Esophagus squamous epithelium (tissue), 5 donors: ENCODE measurements around the gene LRP1B. TPM values are rescaled to one million over a fixed set of nuclear protein-coding genes. Genes with fewer than 3 reads are reported as not detected.
"Not testable (repeated sequence)": the region's sequence is repeated elsewhere in the genome, so short reads cannot be mapped to it uniquely, and the experiment has no call there.

Experiments
- DNase-seq: peaks from one replicate; lab custom pipeline; 2025; lab: John Stamatoyannopoulos, UW
- H3K27ac ChIP-seq, 4 donors: fragments of 200-600 bp; sonication (generic); one replicate each; pipeline ENCODE4 v1.5.1; 2016 to 2019; ENCODE audit warnings: mild to moderate bottlenecking in 1 of 4
- H3K27me3 ChIP-seq, 4 donors: fragments of 200-600 bp; sonication (generic); 1 replicate in 3 of 4; 2 replicates in 1 of 4; pipeline versions ENCODE4 v1.5.1 to v1.6.0; 2017 to 2021; ENCODE audit warnings: antibody characterized with exemption in 1 of 4
- H3K36me3 ChIP-seq, 3 donors: fragments of 200-600 bp; sonication (generic); one replicate each; pipeline ENCODE4 v1.5.1; 2016 to 2019
- H3K4me1 ChIP-seq, 3 donors: fragments of 200-600 bp; sonication (generic); one replicate each; pipeline ENCODE4 v1.5.1; 2017 to 2019
- H3K4me3 ChIP-seq, 4 donors: fragments of 200-600 bp; sonication (generic); 1 replicate in 3 of 4; 2 replicates in 1 of 4; pipeline ENCODE4 v1.5.1; 2016 to 2019; ENCODE audit warnings: mild to moderate bottlenecking in 2 of 4, moderate library complexity in 1 of 4
- H3K9me3 ChIP-seq, 3 donors: fragments of 200-600 bp; sonication (generic); one replicate each; pipeline ENCODE4 v1.5.1; 2016 to 2019
- POLR2A ChIP-seq, 4 donors: fragments of 450-650 bp; IDR thresholded peaks; one replicate each; pipeline ENCODE4 v1.6.1; 2017; ENCODE audit warnings: antibody characterized with exemption in 4 of 4, mild to moderate bottlenecking in 4 of 4, moderate library complexity in 3 of 4
- WGBS, 2 donors: methylation state at CpG; one replicate each; pipeline ENCODE4 v1.1.5; 2018; 5-methylcytosine and 5-hydroxymethylcytosine counted together
- intact Hi-C: fragments of 100-400 bp; cut with DNase I; formaldehyde crosslinking; loops from one replicate; pipeline ENCODE4 v1.15.0; 2022
- total RNA-seq, 4 donors: library from RNA; depleted of rRNA; stranded (reverse); fragments of >200 nt; gene quantifications; one replicate each; pipeline ENCODE4 v1.1.0, GENCODE V29; 2016
- TF ChIP-seq, protein P1 (sequence below), 6 experiments: fragments of 450-650 bp in 4 of 6; fragments of 200-600 bp in 2 of 6; sonication (generic) in 2 of 6; IDR thresholded peaks; one replicate each; pipeline ENCODE4 v1.5.1; 2016 to 2019; ENCODE audit warnings: antibody characterized with exemption in 6 of 6, mild to moderate bottlenecking in 4 of 6, moderate library complexity in 4 of 6
- donor health status: DM: yes; HTN: yes; CAD: no.

The LRP1B gene
- total RNA-seq, 4 donors from 2014 or later: 0.04 to 1.1 (median 0.23) TPM

DNA sequence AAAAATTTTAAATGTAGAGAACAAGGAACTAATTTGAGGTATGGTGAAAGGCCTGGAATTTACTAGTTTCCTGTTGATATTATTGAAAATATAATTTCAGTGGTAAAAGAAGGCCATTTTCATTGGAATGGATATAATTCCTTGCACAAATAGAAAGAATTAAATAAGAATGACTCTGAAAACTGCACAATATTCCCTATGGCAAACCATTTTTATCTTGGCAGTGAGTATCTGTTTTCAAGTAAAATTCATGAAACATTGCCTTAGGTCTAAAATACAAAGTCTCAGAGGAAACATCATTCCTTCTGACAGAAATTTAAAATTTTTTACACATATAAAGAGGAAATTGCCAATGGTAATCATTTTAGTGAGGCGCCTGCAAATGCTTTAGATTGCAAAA lies 1468.3 kb downstream of the LRP1B start:
- 92 to 100% methylated on average over 1 of the region's 1 CpG for WGBS, 2 donors
- intact Hi-C loops: no loop called here
- H3K27ac ChIP-seq: no peak overlapping the region
- H3K9me3 ChIP-seq: no peaks in the 10 kb centered on the region
- no peaks in the 10 kb centered on the region for H3K27me3 ChIP-seq
- TF ChIP-seq POLR2A (IDR thresholded peaks at IDR 0.05): no peak
- TF ChIP-seq, protein P1, sequence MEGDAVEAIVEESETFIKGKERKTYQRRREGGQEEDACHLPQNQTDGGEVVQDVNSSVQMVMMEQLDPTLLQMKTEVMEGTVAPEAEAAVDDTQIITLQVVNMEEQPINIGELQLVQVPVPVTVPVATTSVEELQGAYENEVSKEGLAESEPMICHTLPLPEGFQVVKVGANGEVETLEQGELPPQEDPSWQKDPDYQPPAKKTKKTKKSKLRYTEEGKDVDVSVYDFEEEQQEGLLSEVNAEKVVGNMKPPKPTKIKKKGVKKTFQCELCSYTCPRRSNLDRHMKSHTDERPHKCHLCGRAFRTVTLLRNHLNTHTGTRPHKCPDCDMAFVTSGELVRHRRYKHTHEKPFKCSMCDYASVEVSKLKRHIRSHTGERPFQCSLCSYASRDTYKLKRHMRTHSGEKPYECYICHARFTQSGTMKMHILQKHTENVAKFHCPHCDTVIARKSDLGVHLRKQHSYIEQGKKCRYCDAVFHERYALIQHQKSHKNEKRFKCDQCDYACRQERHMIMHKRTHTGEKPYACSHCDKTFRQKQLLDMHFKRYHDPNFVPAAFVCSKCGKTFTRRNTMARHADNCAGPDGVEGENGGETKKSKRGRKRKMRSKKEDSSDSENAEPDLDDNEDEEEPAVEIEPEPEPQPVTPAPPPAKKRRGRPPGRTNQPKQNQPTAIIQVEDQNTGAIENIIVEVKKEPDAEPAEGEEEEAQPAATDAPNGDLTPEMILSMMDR (IDR thresholded peaks at IDR 0.05): no peak
- no peaks in the 10 kb centered on the region for H3K36me3 ChIP-seq
- DNase-seq: no peak
- no peaks in the 10 kb centered on the region for H3K4me1 ChIP-seq
- no peak overlapping the region for H3K4me3 ChIP-seq

DNA sequence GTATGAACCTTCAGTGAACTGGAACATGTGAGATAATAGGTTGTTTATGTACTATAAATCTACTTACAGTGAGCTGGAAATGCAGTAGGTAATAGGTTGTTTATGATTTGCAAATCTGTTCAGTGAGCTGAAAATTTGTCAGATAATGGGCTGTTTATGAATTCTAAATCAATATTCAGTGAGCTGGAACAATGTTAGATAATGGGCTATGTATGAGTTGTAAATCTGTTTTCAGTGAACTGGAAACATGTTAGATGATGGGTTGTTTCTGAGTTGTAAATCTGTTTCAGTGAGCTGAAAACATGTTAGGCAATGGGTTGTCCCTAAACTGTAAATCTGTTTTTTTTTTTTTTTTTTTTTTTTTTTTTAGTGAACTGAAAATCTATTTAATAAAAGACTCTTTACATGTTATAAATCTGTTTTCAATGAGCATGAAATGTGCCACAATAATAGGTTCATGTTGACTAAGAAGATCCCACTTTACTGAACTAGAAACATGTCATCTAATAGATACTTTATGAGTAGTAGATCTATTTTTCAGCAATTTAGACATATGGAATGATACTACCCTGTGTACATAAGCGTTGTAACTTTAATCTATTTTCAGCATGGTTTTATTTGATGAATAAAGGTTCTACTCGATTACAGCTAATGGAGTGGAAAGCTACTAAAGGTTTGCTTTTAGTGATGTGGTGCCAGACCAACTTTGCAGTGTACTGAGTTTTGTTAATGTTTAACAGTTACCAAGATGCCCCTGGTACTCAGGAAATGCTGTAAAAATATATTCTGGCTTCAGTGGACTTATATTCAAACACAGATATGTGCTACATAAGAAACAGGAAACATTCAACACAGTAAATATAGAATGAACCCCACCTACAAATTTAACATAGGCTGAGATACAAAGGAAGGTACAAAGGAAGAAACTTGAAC lies 1471.8 kb downstream of the LRP1B start:
- DNase-seq: no peak
- TF ChIP-seq, protein P1 (IDR thresholded peaks at IDR 0.05): no peak
- no peak for TF ChIP-seq POLR2A (IDR thresholded peaks at IDR 0.05)
- H3K4me1 ChIP-seq: no peaks in the 10 kb centered on the region
- no peaks in the 10 kb centered on the region for H3K36me3 ChIP-seq
- no peak overlapping the region for H3K4me3 ChIP-seq
- intact Hi-C loops: no loop called here
- no peaks in the 10 kb centered on the region for H3K27me3 ChIP-seq
- H3K27ac ChIP-seq: no peak overlapping the region
- no peaks in the 10 kb centered on the region for H3K9me3 ChIP-seq
- 46 to 55% methylated on average over 2 of the region's 2 CpGs for WGBS, 2 donors

DNA sequence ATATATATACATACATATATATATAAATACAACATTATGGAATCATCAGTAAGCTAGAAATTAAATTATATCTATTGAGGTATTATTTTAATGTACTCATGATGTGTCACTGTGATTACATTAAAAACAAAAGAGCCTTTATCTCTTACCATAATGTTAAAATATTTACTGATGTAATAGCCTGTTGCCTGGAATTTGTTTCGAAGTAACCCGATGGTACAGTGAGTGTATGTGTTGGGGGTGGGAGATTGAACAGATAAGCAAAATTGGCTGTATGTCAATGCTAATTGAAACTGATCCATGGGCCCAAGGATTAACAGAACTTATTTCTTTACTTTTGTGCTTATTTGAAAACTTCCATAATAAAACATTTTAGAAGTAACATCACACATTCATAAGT lies 1473.2 kb downstream of the LRP1B start:
- no peak for TF ChIP-seq POLR2A (IDR thresholded peaks at IDR 0.05)
- TF ChIP-seq, protein P1 (IDR thresholded peaks at IDR 0.05): no peak
- Histone ChIP-seq H3K27ac (no peak overlapping the region), H3K4me1 (no peaks in the 10 kb centered on the region), H3K36me3 (no peaks in the 10 kb centered on the region), H3K9me3 (no peaks in the 10 kb centered on the region), H3K27me3 (no peaks in the 10 kb centered on the region), H3K4me3 (no peak overlapping the region)
- DNase-seq: no peak
- intact Hi-C loops: no loop called here
- 74 to 84% methylated on average over 2 of the region's 2 CpGs for whole genome bisulfite sequencing, 2 donors

DNA sequence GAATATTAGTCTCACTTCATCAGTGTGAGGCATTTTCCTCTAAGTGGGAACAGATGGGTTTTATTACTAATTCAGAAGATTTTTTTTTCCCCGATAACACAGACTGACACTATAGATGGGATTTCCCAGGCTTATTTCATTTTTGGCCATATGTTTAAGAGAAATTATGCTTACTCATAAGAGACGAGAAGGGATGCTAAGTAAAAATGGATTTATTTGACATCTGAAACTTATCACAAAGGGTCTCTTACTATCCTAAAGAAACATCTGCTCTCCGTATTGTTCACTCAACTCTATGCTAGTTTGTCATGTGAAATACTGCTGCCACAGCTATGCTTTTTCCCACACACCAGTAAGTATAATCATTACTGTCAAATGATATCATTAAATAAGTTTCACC lies 1476.3 kb downstream of the LRP1B start:
- Histone ChIP-seq H3K27me3 (no peaks in the 10 kb centered on the region), H3K9me3 (no peaks in the 10 kb centered on the region), H3K27ac (no peak overlapping the region), H3K4me1 (no peaks in the 10 kb centered on the region), H3K4me3 (no peak overlapping the region), H3K36me3 (no peaks in the 10 kb centered on the region)
- intact Hi-C loops: no loop called here
- DNase-seq: no peak
- 57 to 64% methylated on average over 3 of the region's 3 CpGs for WGBS, 2 donors
- TF ChIP-seq, protein P1 (IDR thresholded peaks at IDR 0.05): no peak

DNA sequence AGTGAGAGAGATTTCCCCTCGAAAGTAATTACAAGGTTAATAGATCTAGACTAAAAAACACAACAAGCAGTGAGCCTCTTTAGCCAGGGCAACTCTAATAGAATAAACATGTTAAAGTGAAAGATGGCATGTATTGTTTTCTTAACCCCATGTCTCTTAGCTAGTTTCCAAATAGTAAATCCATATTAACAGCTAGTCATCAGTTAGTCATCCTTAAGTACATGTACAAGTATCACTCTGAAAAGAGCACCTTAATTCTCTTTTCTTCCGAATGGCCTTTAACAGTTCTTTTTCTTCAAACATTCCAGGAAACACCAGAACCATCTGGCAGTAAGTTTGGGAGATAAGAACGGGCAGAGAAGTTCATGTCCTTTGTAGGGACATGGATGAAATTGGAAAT lies 1480.0 kb downstream of the LRP1B start:
- Histone ChIP-seq H3K36me3 (no peaks in the 10 kb centered on the region), H3K27me3 (no peaks in the 10 kb centered on the region), H3K4me1 (no peaks in the 10 kb centered on the region), H3K27ac (no peak overlapping the region), H3K9me3 (no peaks in the 10 kb centered on the region), H3K4me3 (no peak overlapping the region)
- no peak for DNase-seq
- TF ChIP-seq, protein P1 (IDR thresholded peaks at IDR 0.05): no peak
- TF ChIP-seq POLR2A (IDR thresholded peaks at IDR 0.05): no peak
- intact Hi-C loops: no loop called here
- 48 to 64% methylated on average over 3 of the region's 3 CpGs for WGBS, 2 donors

DNA sequence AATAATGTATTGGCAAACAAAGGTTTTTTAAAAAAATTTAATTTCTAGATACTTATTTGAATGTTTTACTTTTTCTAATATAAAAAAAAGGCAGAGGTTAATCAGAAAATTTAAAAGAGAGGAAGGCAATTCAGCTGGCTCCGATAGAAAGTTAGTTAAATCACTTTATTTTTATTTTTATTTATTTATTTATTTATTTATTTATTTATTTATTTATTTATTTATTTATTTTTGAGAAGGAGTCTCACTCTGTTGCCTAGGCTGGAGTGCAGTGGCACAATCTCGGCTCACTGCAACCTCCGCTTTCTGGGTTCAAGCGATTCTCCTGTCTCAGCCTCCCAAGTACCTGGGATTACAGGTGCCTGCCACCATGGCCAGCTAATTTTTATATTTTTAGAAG lies 1480.7 kb downstream of the LRP1B start:
- 91 to 94% methylated on average over 4 of the region's 4 CpGs for WGBS, 2 donors
- H3K27me3 ChIP-seq, H3K36me3 ChIP-seq, intact Hi-C loops, H3K4me3 ChIP-seq, H3K4me1 ChIP-seq, DNase-seq, H3K27ac ChIP-seq, H3K9me3 ChIP-seq: not testable (repeated sequence)
